OCI-LY3 (cell line): Measurements from ENCODE around the gene GRIK2.

Experiments
- H2AFZ ChIP-seq: fragments of 200-600, 300-600 bp; shearing (Covaris generic); 2 replicates; pipeline ENCODE4 v1.6.0; 2014; ENCODE audit warnings: antibody characterized with exemption, low read depth, low read length
- H3K27ac ChIP-seq: fragments of 200-600, 300-600 bp; sonication (generic); 2 replicates; pipeline ENCODE4 v1.5.1; 2014; ENCODE audit warnings: mild to moderate bottlenecking, low read length, moderate library complexity, mixed read lengths
- H3K27me3 ChIP-seq: fragments of 200-600, 300-600 bp; sonication (generic); 2 replicates; pipeline ENCODE4 v1.6.1; 2014; ENCODE audit warnings: low read depth, low read length, mixed read lengths
- H3K36me3 ChIP-seq: fragments of 200-600, 300-600 bp; sonication (generic); replicated peaks from 2 replicates; pipeline ENCODE3; 2014; ENCODE audit warnings: low read depth, low read length, mixed read lengths
- H3K4me1 ChIP-seq: fragments of 300-600, 200-600 bp; sonication (generic); 2 replicates; pipeline ENCODE4 v1.6.1; 2014; ENCODE audit warnings: low read length, mixed read lengths
- H3K4me2 ChIP-seq: fragments of 200-600, 300-600 bp; sonication (generic); 2 replicates; pipeline ENCODE4 v1.6.1; 2014; ENCODE audit warnings: low read length, mixed read lengths
- H3K4me3 ChIP-seq: fragments of 300-600, 200-600 bp; sonication (generic); 2 replicates; pipeline ENCODE4 v1.5.1; 2014; ENCODE audit warnings: antibody characterized with exemption, mild to moderate bottlenecking, low read length, moderate library complexity
- H3K79me2 ChIP-seq: fragments of 300-600, 200-600 bp; shearing (Covaris generic); 2 replicates; pipeline ENCODE4 v1.6.1; 2014; ENCODE audit warnings: mild to moderate bottlenecking, low read length, mixed read lengths
- H3K9ac ChIP-seq: fragments of 300-600, 200-600 bp; shearing (Covaris generic); 2 replicates; pipeline ENCODE4 v1.6.0; 2014; ENCODE audit warnings: mild to moderate bottlenecking, low read length, moderate library complexity
- H3K9me3 ChIP-seq: fragments of 200-600, 300-600 bp; shearing (Covaris generic); 2 replicates; pipeline ENCODE4 v1.6.1; 2014; ENCODE audit warnings: low read length, mixed read lengths; ENCODE audit not compliant: insufficient read depth
- H4K20me1 ChIP-seq: fragments of 200-600, 300-600 bp; sonication (generic); 2 replicates; pipeline ENCODE4 v1.6.1; 2016; ENCODE audit warnings: low read length, mixed read lengths; ENCODE audit not compliant: insufficient read depth
- CTCF ChIP-seq: fragments of 200-600, 300-600 bp; sonication (generic); IDR thresholded peaks from 2 replicates; pipeline ENCODE4 v1.5.1; 2014; ENCODE audit warnings: antibody characterized with exemption, low read length, low read depth
- EZH2phosphoT487 ChIP-seq: fragments of 200-600 bp; shearing (Covaris generic); IDR thresholded peaks from 2 replicates; pipeline ENCODE4 v1.6.1; 2018; ENCODE audit warnings: antibody characterized with exemption, mixed run types, low read depth

GRIK2 gene

GRCh38 chr6:101932704-101933103 is 539.2 kb downstream of the GRIK2 start:
- Histone ChIP-seq H3K79me2 (no peaks in the 10 kb centered on the region), H4K20me1 (no peaks in the 10 kb centered on the region), H3K9me3 (no peaks in the 10 kb centered on the region), H3K27me3 (no peaks in the 10 kb centered on the region), H2AFZ (no peak overlapping the region), H3K27ac (no peak overlapping the region), H3K36me3 (no peaks in the 10 kb centered on the region), H3K4me1 (peaks cover 23% of the 10 kb centered on the region), H3K4me3 (no peak overlapping the region), H3K4me2 (no peak overlapping the region), H3K9ac (no peak overlapping the region)
- no peak for TF ChIP-seq EZH2phosphoT487

- Histone ChIP-seq H4K20me1 (no peaks in the 10 kb centered on the region), H3K27me3 (no peaks in the 10 kb centered on the region), H3K9ac (no peak overlapping the region), H3K4me1 (peaks cover 9% of the 10 kb centered on the region), H2AFZ (no peak overlapping the region), H3K79me2 (no peaks in the 10 kb centered on the region), H3K4me3 (no peak overlapping the region), H3K36me3 (no peaks in the 10 kb centered on the region), H3K27ac (no peak overlapping the region), H3K4me2 (no peak overlapping the region), H3K9me3 (no peaks in the 10 kb centered on the region)
- no peak for TF ChIP-seq EZH2phosphoT487
- TF ChIP-seq CTCF: no peak
Observed at GRCh38 chr6:101935732-101936131, 542.2 kb downstream of the GRIK2 start.

GRCh38 chr6:101936516-101936915 is 543.0 kb downstream of the GRIK2 start:
- Histone ChIP-seq H3K27me3 (no peaks in the 10 kb centered on the region), H3K9me3 (no peaks in the 10 kb centered on the region), H3K36me3 (no peaks in the 10 kb centered on the region), H2AFZ (no peak overlapping the region), H3K4me1 (peaks cover under 1% of the 10 kb centered on the region), H4K20me1 (no peaks in the 10 kb centered on the region), H3K9ac (no peak overlapping the region), H3K4me2 (no peak overlapping the region), H3K4me3 (no peak overlapping the region), H3K27ac (no peak overlapping the region), H3K79me2 (no peaks in the 10 kb centered on the region)
- TF ChIP-seq CTCF: no peak
- no peak for TF ChIP-seq EZH2phosphoT487

- no peaks in the 10 kb centered on the region for H3K4me1 ChIP-seq
- H3K27me3 ChIP-seq: no peaks in the 10 kb centered on the region
- no peak for TF ChIP-seq EZH2phosphoT487
- no peak for TF ChIP-seq CTCF
- no peaks in the 10 kb centered on the region for H3K79me2 ChIP-seq
- no peaks in the 10 kb centered on the region for H3K36me3 ChIP-seq
- H4K20me1 ChIP-seq: no peaks in the 10 kb centered on the region
- H2AFZ ChIP-seq: no peak overlapping the region
- H3K4me2 ChIP-seq: no peak overlapping the region
- H3K4me3 ChIP-seq: no peak overlapping the region
- H3K27ac ChIP-seq: no peak overlapping the region
- no peaks in the 10 kb centered on the region for H3K9me3 ChIP-seq
- H3K9ac ChIP-seq: no peak overlapping the region
Observed at GRCh38 chr6:101937108-101937507, 543.6 kb downstream of the GRIK2 start.

GRCh38 chr6:101940391-101940790 is 546.9 kb downstream of the GRIK2 start:
- Histone ChIP-seq H3K36me3 (no peaks in the 10 kb centered on the region), H3K9me3 (no peaks in the 10 kb centered on the region), H4K20me1 (no peaks in the 10 kb centered on the region), H3K4me3 (no peak overlapping the region), H3K9ac (no peak overlapping the region), H2AFZ (no peak overlapping the region), H3K4me1 (no peaks in the 10 kb centered on the region), H3K4me2 (no peak overlapping the region), H3K27me3 (no peaks in the 10 kb centered on the region), H3K27ac (no peak overlapping the region), H3K79me2 (no peaks in the 10 kb centered on the region)
- TF ChIP-seq EZH2phosphoT487 (no peak), CTCF (no peak)
